ENCODE results near the gene TNP1.

TNP1 gene

DNA sequence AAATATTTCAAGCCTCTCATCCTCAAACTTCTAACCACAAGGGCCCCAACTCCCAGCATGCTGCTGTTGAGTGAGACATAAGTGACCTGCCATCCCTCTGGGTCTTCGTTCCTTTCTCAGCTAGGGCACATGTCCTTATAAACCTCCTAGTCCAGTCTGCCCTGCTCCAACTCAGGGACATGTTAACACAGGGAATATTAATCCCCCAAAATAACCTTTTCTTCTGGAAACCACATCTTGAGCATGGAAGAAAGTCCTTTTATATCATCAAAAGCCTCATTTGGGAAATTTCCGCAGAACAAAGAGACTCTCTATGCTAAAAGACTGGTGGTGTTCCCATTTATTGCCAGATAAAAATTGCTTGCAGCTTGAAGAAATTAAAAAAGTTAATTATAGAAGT, 14.4 kb downstream of the TNP1 start:
- ATAC-seq: no peak
- no peak for TF ChIP-seq CSDC2 (CRISPR knock-in tag; IDR thresholded peaks at IDR 0.05)
- TF ChIP-seq OSR1 (CRISPR knock-in tag; IDR thresholded peaks at IDR 0.05): no peak
- no peak for TF ChIP-seq TOX (CRISPR knock-in tag; IDR thresholded peaks at IDR 0.05; ENCODE audit: borderline replicate concordance)

DNA sequence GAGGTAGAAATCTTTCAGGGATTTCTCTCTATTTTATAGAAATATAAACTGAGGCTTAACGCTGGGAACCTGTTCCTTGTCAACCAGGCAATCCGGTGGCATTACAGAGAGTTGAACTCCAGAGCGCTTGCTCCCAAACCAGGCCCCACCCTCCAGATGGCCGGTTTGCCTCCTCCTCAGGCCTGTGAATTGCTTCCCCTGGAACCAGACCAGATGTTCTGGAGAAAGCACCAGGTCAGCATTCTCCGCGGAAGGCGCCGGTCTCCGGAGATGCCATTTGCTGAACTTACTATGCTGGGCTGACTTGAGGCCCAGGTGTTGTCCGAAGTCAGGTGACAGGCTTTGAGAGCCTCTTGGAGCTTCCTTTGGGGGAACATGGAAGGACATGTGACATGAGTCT, 17.2 kb downstream of the TNP1 start:
- ATAC-seq: no peak
- TF ChIP-seq ISL1 (CRISPR knock-in tag; IDR thresholded peaks at IDR 0.05): no peak
- no peak for TF ChIP-seq TOX (CRISPR knock-in tag; IDR thresholded peaks at IDR 0.05; ENCODE audit: borderline replicate concordance)
- no peak for TF ChIP-seq ZC3H10 (CRISPR knock-in tag; IDR thresholded peaks at IDR 0.05)
- TF ChIP-seq ZFP3 (CRISPR knock-in tag; IDR thresholded peaks at IDR 0.05): no peak
- no peak for TF ChIP-seq CSDC2 (CRISPR knock-in tag; IDR thresholded peaks at IDR 0.05)
- no peak for TF ChIP-seq SNAI2 (CRISPR knock-in tag; IDR thresholded peaks at IDR 0.05)

DNA sequence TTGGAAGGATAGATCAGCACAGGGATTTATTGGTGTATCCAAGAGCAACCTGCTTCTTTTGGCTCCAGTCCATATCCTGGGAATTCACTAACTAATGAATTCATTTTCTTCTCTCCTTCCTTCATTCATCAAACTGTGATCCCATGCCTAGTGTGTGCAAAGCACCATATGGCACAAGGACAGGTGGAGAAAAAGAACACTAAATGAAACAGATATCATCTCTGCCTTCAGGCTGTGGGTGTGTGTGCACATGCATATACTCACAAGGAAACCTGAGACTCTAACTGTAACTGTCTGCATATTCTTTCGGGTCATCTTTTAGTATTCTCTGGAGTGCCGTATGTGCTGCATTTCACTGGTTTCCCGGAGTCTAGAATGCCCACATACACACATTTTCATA, 20.2 kb downstream of the TNP1 start:
- TF ChIP-seq CSDC2 (CRISPR knock-in tag; IDR thresholded peaks at IDR 0.05) (no peak), ZNF8 (CRISPR knock-in tag; IDR thresholded peaks at IDR 0.05) (no peak), GLIS3 (CRISPR knock-in tag; IDR thresholded peaks at IDR 0.05) (no peak), OSR1 (CRISPR knock-in tag; IDR thresholded peaks at IDR 0.05) (no peak), ARNTL (CRISPR knock-in tag; IDR thresholded peaks at IDR 0.05; ENCODE audit: borderline replicate concordance, low read depth) (no peak), ISL1 (CRISPR knock-in tag; IDR thresholded peaks at IDR 0.05) (no peak)
- TF ChIP-seq, protein P1, sequence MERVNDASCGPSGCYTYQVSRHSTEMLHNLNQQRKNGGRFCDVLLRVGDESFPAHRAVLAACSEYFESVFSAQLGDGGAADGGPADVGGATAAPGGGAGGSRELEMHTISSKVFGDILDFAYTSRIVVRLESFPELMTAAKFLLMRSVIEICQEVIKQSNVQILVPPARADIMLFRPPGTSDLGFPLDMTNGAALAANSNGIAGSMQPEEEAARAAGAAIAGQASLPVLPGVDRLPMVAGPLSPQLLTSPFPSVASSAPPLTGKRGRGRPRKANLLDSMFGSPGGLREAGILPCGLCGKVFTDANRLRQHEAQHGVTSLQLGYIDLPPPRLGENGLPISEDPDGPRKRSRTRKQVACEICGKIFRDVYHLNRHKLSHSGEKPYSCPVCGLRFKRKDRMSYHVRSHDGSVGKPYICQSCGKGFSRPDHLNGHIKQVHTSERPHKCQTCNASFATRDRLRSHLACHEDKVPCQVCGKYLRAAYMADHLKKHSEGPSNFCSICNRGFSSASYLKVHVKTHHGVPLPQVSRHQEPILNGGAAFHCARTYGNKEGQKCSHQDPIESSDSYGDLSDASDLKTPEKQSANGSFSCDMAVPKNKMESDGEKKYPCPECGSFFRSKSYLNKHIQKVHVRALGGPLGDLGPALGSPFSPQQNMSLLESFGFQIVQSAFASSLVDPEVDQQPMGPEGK (CRISPR knock-in tag; IDR thresholded peaks at IDR 0.05; ENCODE audit: borderline replicate concordance): no peak
- TF ChIP-seq, protein P2, sequence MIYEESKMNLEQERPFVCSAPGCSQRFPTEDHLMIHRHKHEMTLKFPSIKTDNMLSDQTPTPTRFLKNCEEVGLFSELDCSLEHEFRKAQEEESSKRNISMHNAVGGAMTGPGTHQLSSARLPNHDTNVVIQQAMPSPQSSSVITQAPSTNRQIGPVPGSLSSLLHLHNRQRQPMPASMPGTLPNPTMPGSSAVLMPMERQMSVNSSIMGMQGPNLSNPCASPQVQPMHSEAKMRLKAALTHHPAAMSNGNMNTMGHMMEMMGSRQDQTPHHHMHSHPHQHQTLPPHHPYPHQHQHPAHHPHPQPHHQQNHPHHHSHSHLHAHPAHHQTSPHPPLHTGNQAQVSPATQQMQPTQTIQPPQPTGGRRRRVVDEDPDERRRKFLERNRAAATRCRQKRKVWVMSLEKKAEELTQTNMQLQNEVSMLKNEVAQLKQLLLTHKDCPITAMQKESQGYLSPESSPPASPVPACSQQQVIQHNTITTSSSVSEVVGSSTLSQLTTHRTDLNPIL (CRISPR knock-in tag; IDR thresholded peaks at IDR 0.05; ENCODE audit: low read depth): no peak
- ATAC-seq: no peak

DNA sequence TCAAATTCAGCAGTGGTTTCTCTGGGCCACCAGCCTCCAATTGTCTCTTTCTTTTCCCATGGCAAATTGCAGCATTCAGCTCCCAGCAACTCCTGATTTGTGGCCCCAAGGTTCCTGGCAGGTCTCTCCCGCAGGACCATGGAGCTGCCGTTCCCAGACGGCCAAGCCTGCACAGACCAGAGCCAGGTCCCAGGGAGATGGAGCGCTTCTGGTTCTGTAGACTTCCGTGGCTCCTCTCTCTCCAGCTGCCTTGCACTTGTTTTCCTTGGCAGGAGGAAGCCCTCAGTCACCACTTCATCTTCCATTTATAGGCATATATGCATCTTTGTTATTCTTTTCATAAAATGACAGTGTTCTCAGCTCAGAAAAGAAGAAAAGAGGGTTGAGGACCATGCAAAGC, 21.7 kb downstream of the TNP1 start:
- TF ChIP-seq ISL1 (CRISPR knock-in tag; IDR thresholded peaks at IDR 0.05): no peak
- TF ChIP-seq CSDC2 (CRISPR knock-in tag; IDR thresholded peaks at IDR 0.05): no peak
- TF ChIP-seq, protein P3, sequence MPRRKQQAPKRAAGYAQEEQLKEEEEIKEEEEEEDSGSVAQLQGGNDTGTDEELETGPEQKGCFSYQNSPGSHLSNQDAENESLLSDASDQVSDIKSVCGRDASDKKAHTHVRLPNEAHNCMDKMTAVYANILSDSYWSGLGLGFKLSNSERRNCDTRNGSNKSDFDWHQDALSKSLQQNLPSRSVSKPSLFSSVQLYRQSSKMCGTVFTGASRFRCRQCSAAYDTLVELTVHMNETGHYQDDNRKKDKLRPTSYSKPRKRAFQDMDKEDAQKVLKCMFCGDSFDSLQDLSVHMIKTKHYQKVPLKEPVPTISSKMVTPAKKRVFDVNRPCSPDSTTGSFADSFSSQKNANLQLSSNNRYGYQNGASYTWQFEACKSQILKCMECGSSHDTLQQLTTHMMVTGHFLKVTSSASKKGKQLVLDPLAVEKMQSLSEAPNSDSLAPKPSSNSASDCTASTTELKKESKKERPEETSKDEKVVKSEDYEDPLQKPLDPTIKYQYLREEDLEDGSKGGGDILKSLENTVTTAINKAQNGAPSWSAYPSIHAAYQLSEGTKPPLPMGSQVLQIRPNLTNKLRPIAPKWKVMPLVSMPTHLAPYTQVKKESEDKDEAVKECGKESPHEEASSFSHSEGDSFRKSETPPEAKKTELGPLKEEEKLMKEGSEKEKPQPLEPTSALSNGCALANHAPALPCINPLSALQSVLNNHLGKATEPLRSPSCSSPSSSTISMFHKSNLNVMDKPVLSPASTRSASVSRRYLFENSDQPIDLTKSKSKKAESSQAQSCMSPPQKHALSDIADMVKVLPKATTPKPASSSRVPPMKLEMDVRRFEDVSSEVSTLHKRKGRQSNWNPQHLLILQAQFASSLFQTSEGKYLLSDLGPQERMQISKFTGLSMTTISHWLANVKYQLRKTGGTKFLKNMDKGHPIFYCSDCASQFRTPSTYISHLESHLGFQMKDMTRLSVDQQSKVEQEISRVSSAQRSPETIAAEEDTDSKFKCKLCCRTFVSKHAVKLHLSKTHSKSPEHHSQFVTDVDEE (CRISPR knock-in tag; IDR thresholded peaks at IDR 0.05): no peak
- TF ChIP-seq ZNF565 (CRISPR knock-in tag; conservative IDR thresholded peaks at IDR 0.05; ENCODE audit: low read depth): no peak
- TF ChIP-seq SNAI2 (CRISPR knock-in tag; IDR thresholded peaks at IDR 0.05): no peak
- TF ChIP-seq OSR1 (CRISPR knock-in tag; IDR thresholded peaks at IDR 0.05): no peak
- no peak for TF ChIP-seq ZNF70 (CRISPR knock-in tag; IDR thresholded peaks at IDR 0.05)
- no peak for TF ChIP-seq PPARA (CRISPR knock-in tag; IDR thresholded peaks at IDR 0.05; ENCODE audit: borderline replicate concordance)
- no peak for TF ChIP-seq BACH2 (CRISPR knock-in tag; IDR thresholded peaks at IDR 0.05; ENCODE audit: borderline replicate concordance)
- TF ChIP-seq ARNTL (CRISPR knock-in tag; IDR thresholded peaks at IDR 0.05; ENCODE audit: borderline replicate concordance, low read depth): no peak
- no peak for TF ChIP-seq POU6F1 (CRISPR knock-in tag; IDR thresholded peaks at IDR 0.05; ENCODE audit: borderline replicate concordance, low read depth)
- no peak for TF ChIP-seq ZFP30 (CRISPR knock-in tag; IDR thresholded peaks at IDR 0.05)
- TF ChIP-seq ZFP3 (CRISPR knock-in tag; IDR thresholded peaks at IDR 0.05): no peak
- no peak for TF ChIP-seq TCF4 (CRISPR knock-in tag; IDR thresholded peaks at IDR 0.05; ENCODE audit: borderline replicate concordance)
- no peak for TF ChIP-seq GLIS3 (CRISPR knock-in tag; IDR thresholded peaks at IDR 0.05)
- TF ChIP-seq, protein P4, sequence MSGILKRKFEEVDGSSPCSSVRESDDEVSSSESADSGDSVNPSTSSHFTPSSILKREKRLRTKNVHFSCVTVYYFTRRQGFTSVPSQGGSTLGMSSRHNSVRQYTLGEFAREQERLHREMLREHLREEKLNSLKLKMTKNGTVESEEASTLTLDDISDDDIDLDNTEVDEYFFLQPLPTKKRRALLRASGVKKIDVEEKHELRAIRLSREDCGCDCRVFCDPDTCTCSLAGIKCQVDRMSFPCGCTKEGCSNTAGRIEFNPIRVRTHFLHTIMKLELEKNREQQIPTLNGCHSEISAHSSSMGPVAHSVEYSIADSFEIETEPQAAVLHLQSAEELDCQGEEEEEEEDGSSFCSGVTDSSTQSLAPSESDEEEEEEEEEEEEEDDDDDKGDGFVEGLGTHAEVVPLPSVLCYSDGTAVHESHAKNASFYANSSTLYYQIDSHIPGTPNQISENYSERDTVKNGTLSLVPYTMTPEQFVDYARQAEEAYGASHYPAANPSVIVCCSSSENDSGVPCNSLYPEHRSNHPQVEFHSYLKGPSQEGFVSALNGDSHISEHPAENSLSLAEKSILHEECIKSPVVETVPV (CRISPR knock-in tag; IDR thresholded peaks at IDR 0.05): no peak
- ATAC-seq: no peak

All from SK-N-SH treated with all-trans-retinoic acid at 6 μM for 48 hours (cell line).